HepG2 (cell line): ENCODE measurements around the gene ZBTB7C. TPM values are rescaled to one million over a fixed set of nuclear protein-coding genes. Genes with fewer than 3 reads are reported as not detected.

Source experiments
- ATAC-seq: fragments of 200-7000 bp; cut with Tn5 transposase; 3 replicates; pipeline ENCODE4 v1.9.1; 2020; ENCODE audit warnings: mild to moderate bottlenecking, moderate library complexity
- BruUV-seq: library from RNA; stranded (reverse); fragments of 400-500 nt; replicated peaks from 2 replicates; lab custom pipeline; 2021; lab: Mats Ljungman, UMichigan
- CTCF ChIA-PET: fragments of 300-600 bp; formaldehyde crosslinking; extraction: SDS; loops from one replicate; lab custom pipeline; 2021; ENCODE audit warnings: low total read pairs, inconsistent platforms, low intra/inter-chr PET ratio; lab: Yijun Ruan, JAX
- POLR2A ChIA-PET: fragments of 350-600 bp; sonication (Branson Sonifier 250); formaldehyde crosslinking; loops from one replicate; lab custom pipeline; 2020; ENCODE audit warnings: antibody characterized with exemption, inconsistent platforms; lab: Yijun Ruan, JAX
- DNase-seq: peaks from one replicate; pipeline ENCODE4 v3.0.0-alpha.2; 2015; ENCODE audit warnings: low spot score
- FAIRE-seq: peaks from 3 replicates; lab custom pipeline; 2011; peaks lifted over from hg19 to GRCh38; lab: Jason Lieb, UNC
- H2AFZ ChIP-seq: one replicate; pipeline ENCODE4 v1.6.1; 2011; ENCODE audit warnings: low read length, inconsistent platforms
- H3K27ac ChIP-seq: fragments of 300-600 bp; 3 replicates; pipeline ENCODE4 v1.8.0; 2011; ENCODE audit warnings: mixed run types, mild to moderate bottlenecking, mixed read lengths, low read length, inconsistent platforms; ENCODE audit not compliant: insufficient read depth; ENCODE audit errors: extremely low read length
- H3K27me3 ChIP-seq, 2 experiments: fragments of 200-600 bp in 1 of 2; 2 replicates in 1 of 2; 3 replicates in 1 of 2; pipeline versions ENCODE4 v1.6.0 to v1.8.0; 2011; ENCODE audit warnings: low read length in 2 of 2, mild to moderate bottlenecking in 2 of 2, moderate library complexity in 2 of 2, inconsistent platforms in 1 of 2; ENCODE audit not compliant: insufficient read depth in 2 of 2, control insufficient read depth in 1 of 2
- H3K36me3 ChIP-seq, 2 experiments: fragments of 200-600 bp in 1 of 2; replicated peaks in 1 of 2; 2 replicates in 1 of 2; 3 replicates in 1 of 2; pipeline versions ENCODE4 v1.5.1 to v1.8.0; 2011; ENCODE audit warnings: low read length in 2 of 2, inconsistent platforms in 1 of 2; ENCODE audit not compliant: insufficient read depth in 2 of 2, control insufficient read depth in 1 of 2
- H3K4me1 ChIP-seq: 2 replicates; pipeline ENCODE4 v1.5.1; 2012; ENCODE audit warnings: low read length, inconsistent platforms; ENCODE audit not compliant: insufficient read depth
- H3K4me2 ChIP-seq: 2 replicates; pipeline ENCODE4 v1.6.0; 2011; ENCODE audit warnings: low read depth, low read length, inconsistent platforms
- H3K4me3 ChIP-seq, 3 experiments: fragments of 200-600 bp in 1 of 3; sonication (generic), shearing (Covaris generic) in 1 of 3; replicated peaks in 1 of 3; 2 replicates each; pipeline ENCODE4 v1.5.1; 2011 to 2016; ENCODE audit warnings: low read length in 3 of 3, inconsistent platforms in 2 of 3, low read depth in 2 of 3, mild to moderate bottlenecking in 2 of 3, control low read depth in 1 of 3, mixed read lengths in 1 of 3; ENCODE audit not compliant: insufficient read depth in 1 of 3
- H3K79me2 ChIP-seq: one replicate; pipeline ENCODE4 v1.6.1; 2011; ENCODE audit warnings: low read length, inconsistent platforms; ENCODE audit not compliant: insufficient read depth
- H3K9ac ChIP-seq: 2 replicates; pipeline ENCODE4 v1.6.0; 2011; ENCODE audit warnings: mild to moderate bottlenecking, low read depth, low read length, inconsistent platforms; ENCODE audit not compliant: insufficient read depth
- H3K9me3 ChIP-seq: 2 replicates; pipeline ENCODE4 v1.5.1; 2012; ENCODE audit warnings: mild to moderate bottlenecking, low read length
- H4K20me1 ChIP-seq: 2 replicates; pipeline ENCODE4 v1.6.0; 2011; ENCODE audit warnings: inconsistent platforms, mild to moderate bottlenecking, low read length, moderate library complexity; ENCODE audit not compliant: insufficient read depth
- ARNT2 ChIP-seq: sonication (generic); formaldehyde crosslinking; IDR thresholded peaks from 2 replicates; pipeline ENCODE4 v1.8.0; 2022; ENCODE audit warnings: mild to moderate bottlenecking, low read depth, missing genetic modification reagents, moderate library complexity
- GABPB1 ChIP-seq: IDR thresholded peaks from 2 replicates; pipeline ENCODE4 v1.6.1; 2016; ENCODE audit warnings: mild to moderate bottlenecking, missing genetic modification reagents, moderate library complexity, missing compliant biosample characterization
- HOXA3 ChIP-seq: sonication (generic); formaldehyde crosslinking; IDR thresholded peaks from 2 replicates; pipeline ENCODE4 v1.5.0; 2020; ENCODE audit warnings: missing genetic modification reagents
- MTF2 ChIP-seq: sonication (generic); formaldehyde crosslinking; IDR thresholded peaks from 2 replicates; pipeline ENCODE4 v1.5.0; 2020; ENCODE audit warnings: missing genetic modification reagents, borderline replicate concordance
- MYC ChIP-seq: sonication (generic); formaldehyde crosslinking; IDR thresholded peaks from 2 replicates; pipeline ENCODE4 v1.9.0; 2021; ENCODE audit warnings: missing genetic modification reagents, borderline replicate concordance
- RARA ChIP-seq: IDR thresholded peaks from 2 replicates; pipeline ENCODE4 v1.6.1; 2016; ENCODE audit warnings: missing genetic modification reagents, missing compliant biosample characterization
- STAG1 ChIP-seq: sonication (generic); formaldehyde crosslinking; IDR thresholded peaks from 2 replicates; pipeline ENCODE4 v1.4.0; 2020; ENCODE audit warnings: missing genetic modification reagents
- TFDP2 ChIP-seq: sonication (generic); formaldehyde crosslinking; IDR thresholded peaks from 2 replicates; pipeline ENCODE4 v1.4.0; 2020; ENCODE audit warnings: missing genetic modification reagents
- XRCC5 ChIP-seq: fragments of 200-400 bp; formaldehyde crosslinking; optimal IDR thresholded peaks from 2 replicates; pipeline ENCODE3; 2017; ENCODE audit warnings: mild to moderate bottlenecking, low read length
- ZNF841 ChIP-seq: sonication (generic); formaldehyde crosslinking; IDR thresholded peaks from 2 replicates; pipeline ENCODE4 v1.8.1; 2023; ENCODE audit warnings: missing genetic modification reagents, borderline replicate concordance
- WGBS: methylation state at CpG from one replicate; pipeline ENCODE4 v1.1.6; 2017; ENCODE audit warnings: low lambda C conversion rate; 5-methylcytosine and 5-hydroxymethylcytosine counted together
- in situ Hi-C: cut with HindIII; loops from 2 replicates; pipeline ENCODE4 v1.10.0; 2017; ENCODE audit warnings: low pct_unique_long_range_greater_than_20kb; ENCODE audit not compliant: extremely low pct_ligation_motif_present
- intact Hi-C: fragments of 100-400 bp; cut with micrococcal nuclease; formaldehyde crosslinking; loops from one replicate; pipeline ENCODE4 v1.10.0; 2022; ENCODE audit not compliant: unreplicated experiment
- polyA plus RNA-seq, 8 experiments: library from polyadenylated mRNA; depleted of rRNA in 3 of 8; stranded (reverse) in 7 of 8; unstranded in 1 of 8; fragments of >200 nt; fragmentation: Illumina TruSeq in 4 of 8; extraction: Trizol in 4 of 8; gene quantifications; 2 replicates each; pipeline versions ENCODE4 v1.2.1 to v1.2.3, GENCODE V29; 2011 to 2016; ENCODE audit warnings: low read depth in 4 of 8, missing spikeins in 1 of 8, mixed read lengths in 1 of 8; ENCODE audit not compliant: insufficient read depth in 1 of 8
- total RNA-seq, 5 experiments: library from RNA; depleted of rRNA; stranded (reverse); fragments of >200 nt; fragmentation: Illumina TruSeq; extraction: Trizol; gene quantifications; 2 replicates each; pipeline ENCODE4 v1.2.3, GENCODE V29; 2016; ENCODE audit warnings: low read depth in 1 of 5
- TF ChIP-seq, protein P1 (sequence below): sonication (generic); formaldehyde crosslinking; IDR thresholded peaks from 2 replicates; pipeline ENCODE4 v1.5.0; 2020; ENCODE audit warnings: mild to moderate bottlenecking, missing genetic modification reagents, borderline replicate concordance
- TF ChIP-seq, protein P2 (sequence below): IDR thresholded peaks from 2 replicates; pipeline ENCODE4 v1.6.1; 2016; ENCODE audit warnings: missing genetic modification reagents, missing compliant biosample characterization
- TF ChIP-seq, protein P3 (sequence below): sonication (generic); formaldehyde crosslinking; IDR thresholded peaks from 2 replicates; pipeline ENCODE4 v1.8.1; 2023; ENCODE audit warnings: missing genetic modification reagents, mild to moderate bottlenecking, borderline replicate concordance
- TF ChIP-seq, protein P4 (sequence below): sonication (generic); formaldehyde crosslinking; IDR thresholded peaks from 2 replicates; pipeline ENCODE4 v1.4.0; 2020; ENCODE audit warnings: missing genetic modification reagents, low read depth, mild to moderate bottlenecking, borderline replicate concordance
- TF ChIP-seq, protein P5 (sequence below): sonication (generic); formaldehyde crosslinking; IDR thresholded peaks from 2 replicates; pipeline ENCODE4 v1.8.1; 2023; ENCODE audit warnings: mild to moderate bottlenecking, missing genetic modification reagents

Gene ZBTB7C
- total and polyA plus RNA-seq, 2 of the 13 experiments (the other 11 are each of a cell fraction or from before 2014, with no cell fraction given), result 0.01 to 0.04 TPM

DNA sequence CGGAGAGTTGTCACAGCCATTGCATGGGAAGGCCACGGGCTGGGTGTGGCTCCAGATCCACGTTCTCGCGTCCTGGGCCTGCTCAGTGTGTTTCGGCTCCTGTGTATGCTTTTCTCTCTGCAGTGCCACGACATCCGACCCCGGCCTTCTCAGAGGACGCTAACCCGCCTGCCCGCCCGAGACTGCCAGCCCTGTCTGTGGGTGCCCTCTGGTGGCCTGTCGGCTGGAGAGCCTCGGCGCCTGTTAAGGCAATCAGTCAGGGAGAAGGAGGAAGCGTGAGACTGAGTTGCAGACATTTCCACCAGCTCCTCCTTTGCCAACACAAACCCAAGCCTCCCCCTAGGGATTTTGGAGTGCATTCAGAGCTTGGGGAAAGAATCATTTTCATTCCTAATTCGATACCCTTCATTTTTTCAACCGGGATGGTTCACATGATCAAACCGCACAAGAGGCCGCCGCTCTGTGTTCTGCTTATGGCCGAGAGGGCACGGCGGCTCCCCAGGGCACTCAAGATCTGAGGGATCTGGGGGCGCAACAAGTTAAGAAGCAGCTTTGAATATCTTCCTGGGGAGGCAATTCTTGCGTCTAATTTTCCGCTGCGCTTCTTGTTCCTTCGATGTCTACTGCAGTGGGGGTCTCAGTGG is 37.5 kb upstream of the ZBTB7C start:
- ATAC-seq, result peak; percentile 92
- Histone ChIP-seq H3K27ac (no peak overlapping the region), H3K4me1 (peaks cover 8% of the 10 kb centered on the region), H3K9ac (peak overlapping the region; percentile 30; the same call in 1 of the 2 replicates), H3K4me2 (peak overlapping the region; percentile 82), H3K27me3 (peaks cover 2 to 32% of the 10 kb centered on the region in 2 experiments; a peak in 4 of 5 replicates), H4K20me1 (no peaks in the 10 kb centered on the region), H3K36me3 (no peaks in the 10 kb centered on the region), H3K9me3 (no peaks in the 10 kb centered on the region), H3K79me2 (no peaks in the 10 kb centered on the region), H2AFZ (peak overlapping the region; percentile 60), H3K4me3 (peak overlapping the region in 1 of 3 experiments; percentile 53; a peak in 2 of 6 replicates)
- WGBS, result 62% methylated on average over 16 of the region's 30 CpGs
- FAIRE-seq, result peak; percentile 68
- peak; percentile 66 for DNase-seq
- no TSS peak for BruUV-seq
- in situ Hi-C loops, result loop anchor here (5.0 to 10.0 kb wide), 2 partner anchors 212 to 409 kb away; no protein-coding TSS in a partner anchor
- ChIA-PET POLR2A (no interaction called here), CTCF (interaction anchor here (1.1 to 3.7 kb wide), 5 partner anchors 18 to 416 kb away, joined by 3 to 45 read pairs (median 10); no protein-coding TSS in a partner anchor)
- intact Hi-C loops, result loop anchor here (5.0 kb wide), 1 partner anchor 414 kb away; no protein-coding TSS in a partner anchor
- peak; percentile 52 for TF ChIP-seq GABPB1 (CRISPR knock-in tag)
- peak; percentile 84; the same call in 1 of the 2 replicates for TF ChIP-seq MTF2 (CRISPR knock-in tag)
- 0 out of 2 replicates have a peak, but pooled peaks have one; percentile 21 for TF ChIP-seq RARA (CRISPR knock-in tag)
- TF ChIP-seq MYC, result peak; percentile 51; the same call in 1 of the 2 replicates
- TF ChIP-seq STAG1 (CRISPR knock-in tag), result peak; percentile 88
- TF ChIP-seq HOXA3 (CRISPR knock-in tag), result peak; percentile 54; the same call in 1 of the 2 replicates
- peak; percentile 48 for TF ChIP-seq TFDP2
- TF ChIP-seq, protein P1, sequence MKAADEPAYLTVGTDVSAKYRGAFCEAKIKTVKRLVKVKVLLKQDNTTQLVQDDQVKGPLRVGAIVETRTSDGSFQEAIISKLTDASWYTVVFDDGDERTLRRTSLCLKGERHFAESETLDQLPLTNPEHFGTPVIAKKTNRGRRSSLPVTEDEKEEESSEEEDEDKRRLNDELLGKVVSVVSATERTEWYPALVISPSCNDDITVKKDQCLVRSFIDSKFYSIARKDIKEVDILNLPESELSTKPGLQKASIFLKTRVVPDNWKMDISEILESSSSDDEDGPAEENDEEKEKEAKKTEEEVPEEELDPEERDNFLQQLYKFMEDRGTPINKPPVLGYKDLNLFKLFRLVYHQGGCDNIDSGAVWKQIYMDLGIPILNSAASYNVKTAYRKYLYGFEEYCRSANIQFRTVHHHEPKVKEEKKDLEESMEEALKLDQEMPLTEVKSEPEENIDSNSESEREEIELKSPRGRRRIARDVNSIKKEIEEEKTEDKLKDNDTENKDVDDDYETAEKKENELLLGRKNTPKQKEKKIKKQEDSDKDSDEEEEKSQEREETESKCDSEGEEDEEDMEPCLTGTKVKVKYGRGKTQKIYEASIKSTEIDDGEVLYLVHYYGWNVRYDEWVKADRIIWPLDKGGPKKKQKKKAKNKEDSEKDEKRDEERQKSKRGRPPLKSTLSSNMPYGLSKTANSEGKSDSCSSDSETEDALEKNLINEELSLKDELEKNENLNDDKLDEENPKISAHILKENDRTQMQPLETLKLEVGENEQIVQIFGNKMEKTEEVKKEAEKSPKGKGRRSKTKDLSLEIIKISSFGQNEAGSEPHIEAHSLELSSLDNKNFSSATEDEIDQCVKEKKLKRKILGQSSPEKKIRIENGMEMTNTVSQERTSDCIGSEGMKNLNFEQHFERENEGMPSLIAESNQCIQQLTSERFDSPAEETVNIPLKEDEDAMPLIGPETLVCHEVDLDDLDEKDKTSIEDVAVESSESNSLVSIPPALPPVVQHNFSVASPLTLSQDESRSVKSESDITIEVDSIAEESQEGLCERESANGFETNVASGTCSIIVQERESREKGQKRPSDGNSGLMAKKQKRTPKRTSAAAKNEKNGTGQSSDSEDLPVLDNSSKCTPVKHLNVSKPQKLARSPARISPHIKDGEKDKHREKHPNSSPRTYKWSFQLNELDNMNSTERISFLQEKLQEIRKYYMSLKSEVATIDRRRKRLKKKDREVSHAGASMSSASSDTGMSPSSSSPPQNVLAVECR (CRISPR knock-in tag), result peak; percentile 43; the same call in 1 of the 2 replicates
- TF ChIP-seq, protein P2, sequence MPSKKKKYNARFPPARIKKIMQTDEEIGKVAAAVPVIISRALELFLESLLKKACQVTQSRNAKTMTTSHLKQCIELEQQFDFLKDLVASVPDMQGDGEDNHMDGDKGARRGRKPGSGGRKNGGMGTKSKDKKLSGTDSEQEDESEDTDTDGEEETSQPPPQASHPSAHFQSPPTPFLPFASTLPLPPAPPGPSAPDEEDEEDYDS, result peak; percentile 26; the same call in 1 of the 2 replicates
- TF ChIP-seq, protein P3, sequence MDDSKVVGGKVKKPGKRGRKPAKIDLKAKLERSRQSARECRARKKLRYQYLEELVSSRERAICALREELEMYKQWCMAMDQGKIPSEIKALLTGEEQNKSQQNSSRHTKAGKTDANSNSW (CRISPR knock-in tag), result no peak
- no peak for TF ChIP-seq ARNT2
- TF ChIP-seq XRCC5, result peak; percentile 89
- TF ChIP-seq, protein P4, sequence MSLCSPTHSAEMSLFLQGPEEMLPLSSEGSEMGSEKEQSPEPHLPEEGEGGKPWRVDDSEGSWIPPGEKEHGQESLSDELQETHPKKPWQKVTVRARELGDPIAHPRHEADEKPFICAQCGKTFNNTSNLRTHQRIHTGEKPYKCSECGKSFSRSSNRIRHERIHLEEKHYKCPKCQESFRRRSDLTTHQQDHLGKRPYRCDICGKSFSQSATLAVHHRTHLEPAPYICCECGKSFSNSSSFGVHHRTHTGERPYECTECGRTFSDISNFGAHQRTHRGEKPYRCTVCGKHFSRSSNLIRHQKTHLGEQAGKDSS, result peak; percentile 61; the same call in 1 of the 2 replicates
- TF ChIP-seq, protein P5, sequence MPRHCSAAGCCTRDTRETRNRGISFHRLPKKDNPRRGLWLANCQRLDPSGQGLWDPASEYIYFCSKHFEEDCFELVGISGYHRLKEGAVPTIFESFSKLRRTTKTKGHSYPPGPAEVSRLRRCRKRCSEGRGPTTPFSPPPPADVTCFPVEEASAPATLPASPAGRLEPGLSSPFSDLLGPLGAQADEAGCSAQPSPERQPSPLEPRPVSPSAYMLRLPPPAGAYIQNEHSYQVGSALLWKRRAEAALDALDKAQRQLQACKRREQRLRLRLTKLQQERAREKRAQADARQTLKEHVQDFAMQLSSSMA (CRISPR knock-in tag), result no peak
- TF ChIP-seq ZNF841 (CRISPR knock-in tag), result no peak
